ENCODE results near the gene TEX53. TPM values are rescaled to one million over a fixed set of nuclear protein-coding genes. Genes with fewer than 3 reads are reported as not detected.

TEX53 gene
- total RNA-seq, 2 experiments from 2014 or later, result not detected

DNA sequence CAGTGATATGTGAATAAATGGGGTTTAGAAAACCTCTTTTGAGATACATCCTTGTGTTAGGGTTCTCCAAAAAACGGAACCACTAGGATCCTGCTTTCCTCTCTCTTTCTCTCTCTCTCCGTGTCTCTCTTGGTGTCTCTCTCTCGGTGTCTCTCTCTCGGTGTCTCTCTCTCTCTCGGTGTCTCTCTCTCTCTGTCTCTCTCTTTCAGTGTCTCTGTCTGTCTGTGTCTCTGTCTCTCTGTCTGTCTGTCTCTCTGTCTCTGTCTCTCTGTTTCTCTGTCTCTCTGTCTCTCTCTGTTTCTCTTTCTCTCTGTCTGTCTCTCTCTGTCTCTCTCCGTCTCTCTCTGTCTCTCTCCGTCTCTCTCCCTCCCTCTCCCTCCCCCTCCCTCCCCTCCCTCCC, 32.2 kb upstream of the TEX53 start:
- BruUV-seq (replicated peaks), result no TSS peak
- no peak overlapping the region for H3K4me3 ChIP-seq (ENCODE audit: low read depth, low read length, poor library complexity, severe bottlenecking)
- no peaks in the 10 kb centered on the region for H3K4me1 ChIP-seq (ENCODE audit: insufficient read depth, low read length, poor library complexity, severe bottlenecking)
- no peak overlapping the region for H3K27ac ChIP-seq (ENCODE audit: low read depth, low read length, poor library complexity, severe bottlenecking)
- no peaks in the 10 kb centered on the region for H3K9me3 ChIP-seq (ENCODE audit: low read length)
- H3K4me2 ChIP-seq (ENCODE audit: low read length), result no peak overlapping the region
- POLR2A ChIA-PET, result no interaction called here
- intact Hi-C loops (cut with micrococcal nuclease; ENCODE audit: unreplicated experiment), result no loop called here
- H3K79me2 ChIP-seq (ENCODE audit: insufficient read depth, low read depth, low read length), result no peaks in the 10 kb centered on the region
- TF ChIP-seq, protein P1, sequence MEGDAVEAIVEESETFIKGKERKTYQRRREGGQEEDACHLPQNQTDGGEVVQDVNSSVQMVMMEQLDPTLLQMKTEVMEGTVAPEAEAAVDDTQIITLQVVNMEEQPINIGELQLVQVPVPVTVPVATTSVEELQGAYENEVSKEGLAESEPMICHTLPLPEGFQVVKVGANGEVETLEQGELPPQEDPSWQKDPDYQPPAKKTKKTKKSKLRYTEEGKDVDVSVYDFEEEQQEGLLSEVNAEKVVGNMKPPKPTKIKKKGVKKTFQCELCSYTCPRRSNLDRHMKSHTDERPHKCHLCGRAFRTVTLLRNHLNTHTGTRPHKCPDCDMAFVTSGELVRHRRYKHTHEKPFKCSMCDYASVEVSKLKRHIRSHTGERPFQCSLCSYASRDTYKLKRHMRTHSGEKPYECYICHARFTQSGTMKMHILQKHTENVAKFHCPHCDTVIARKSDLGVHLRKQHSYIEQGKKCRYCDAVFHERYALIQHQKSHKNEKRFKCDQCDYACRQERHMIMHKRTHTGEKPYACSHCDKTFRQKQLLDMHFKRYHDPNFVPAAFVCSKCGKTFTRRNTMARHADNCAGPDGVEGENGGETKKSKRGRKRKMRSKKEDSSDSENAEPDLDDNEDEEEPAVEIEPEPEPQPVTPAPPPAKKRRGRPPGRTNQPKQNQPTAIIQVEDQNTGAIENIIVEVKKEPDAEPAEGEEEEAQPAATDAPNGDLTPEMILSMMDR (conservative IDR thresholded peaks at IDR 0.05; ENCODE audit: low read length), result no peak
- no peak for TF ChIP-seq EZH2phosphoT487 (IDR thresholded peaks at IDR 0.05; ENCODE audit: borderline replicate concordance, low read depth, low read length)
- CTCF ChIA-PET (ENCODE audit: unreplicated experiment), result no interaction called here
- no peaks in the 10 kb centered on the region for H3K9me2 ChIP-seq (ENCODE audit: insufficient read depth, low read length)
- no peaks in the 10 kb centered on the region for H3K36me3 ChIP-seq (ENCODE audit: insufficient read depth, low read length)
- no peak overlapping the region for H2AFZ ChIP-seq (ENCODE audit: low read length)
- no peak for DNase-seq (ENCODE audit: low spot score)
- no peaks in the 10 kb centered on the region for H4K20me1 ChIP-seq (ENCODE audit: insufficient read depth, low read length)

DNA sequence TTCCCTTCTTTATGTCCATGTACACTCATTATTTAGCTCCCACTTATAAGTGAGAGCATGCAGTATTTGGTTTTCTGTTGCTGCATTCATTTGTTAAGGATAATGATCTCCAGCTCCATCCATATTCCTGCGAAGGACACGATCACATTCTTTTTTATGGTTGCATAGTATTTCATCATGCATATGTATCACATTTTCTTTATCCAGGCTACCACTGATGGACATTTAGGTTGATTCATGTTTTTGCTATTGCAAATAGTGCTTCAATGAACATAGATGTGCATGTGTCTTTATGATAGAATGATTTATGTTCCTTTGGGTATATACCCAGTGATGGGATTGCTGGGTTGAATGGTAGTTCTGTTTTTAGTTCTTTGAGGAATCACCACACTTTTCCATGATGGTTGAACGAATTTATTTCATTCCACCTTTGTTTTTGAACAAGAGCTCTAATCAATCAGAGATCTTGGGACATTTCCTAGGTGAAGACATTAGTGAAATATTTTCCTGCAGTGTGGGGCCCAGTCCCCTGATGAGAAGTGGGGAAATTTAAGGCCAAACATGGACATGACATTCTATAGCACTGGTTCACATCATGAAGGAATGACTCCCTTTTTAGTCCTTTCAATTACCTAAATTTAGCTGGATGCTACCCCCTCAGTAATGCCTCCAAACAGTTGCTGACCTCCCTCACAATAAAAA, 31.5 kb upstream of the TEX53 start:
- H3K4me2 ChIP-seq (ENCODE audit: low read length), result no peak overlapping the region
- no peak overlapping the region for H3K27ac ChIP-seq (ENCODE audit: low read depth, low read length, poor library complexity, severe bottlenecking)
- H3K9me2 ChIP-seq (ENCODE audit: insufficient read depth, low read length), result no peaks in the 10 kb centered on the region
- ChIA-PET CTCF (ENCODE audit: unreplicated experiment) (no interaction called here), POLR2A (interaction anchor here (0.5 kb wide), 1 partner anchor 10 kb away, joined by 3 read pairs; no protein-coding TSS in a partner anchor)
- H2AFZ ChIP-seq (ENCODE audit: low read length), result no peak overlapping the region
- TF ChIP-seq, protein P1 (conservative IDR thresholded peaks at IDR 0.05; ENCODE audit: low read length), result no peak
- TF ChIP-seq EZH2phosphoT487 (IDR thresholded peaks at IDR 0.05; ENCODE audit: borderline replicate concordance, low read depth, low read length), result no peak
- intact Hi-C loops (cut with micrococcal nuclease; ENCODE audit: unreplicated experiment), result no loop called here
- no peaks in the 10 kb centered on the region for H3K9me3 ChIP-seq (ENCODE audit: low read length)
- no peaks in the 10 kb centered on the region for H4K20me1 ChIP-seq (ENCODE audit: insufficient read depth, low read length)
- no peak overlapping the region for H3K4me3 ChIP-seq (ENCODE audit: low read depth, low read length, poor library complexity, severe bottlenecking)
- H3K4me1 ChIP-seq (ENCODE audit: insufficient read depth, low read length, poor library complexity, severe bottlenecking), result no peaks in the 10 kb centered on the region
- no TSS peak for BruUV-seq (replicated peaks)
- DNase-seq (ENCODE audit: low spot score), result no peak
- H3K36me3 ChIP-seq (ENCODE audit: insufficient read depth, low read length), result no peaks in the 10 kb centered on the region
- H3K79me2 ChIP-seq (ENCODE audit: insufficient read depth, low read depth, low read length), result no peaks in the 10 kb centered on the region

DNA sequence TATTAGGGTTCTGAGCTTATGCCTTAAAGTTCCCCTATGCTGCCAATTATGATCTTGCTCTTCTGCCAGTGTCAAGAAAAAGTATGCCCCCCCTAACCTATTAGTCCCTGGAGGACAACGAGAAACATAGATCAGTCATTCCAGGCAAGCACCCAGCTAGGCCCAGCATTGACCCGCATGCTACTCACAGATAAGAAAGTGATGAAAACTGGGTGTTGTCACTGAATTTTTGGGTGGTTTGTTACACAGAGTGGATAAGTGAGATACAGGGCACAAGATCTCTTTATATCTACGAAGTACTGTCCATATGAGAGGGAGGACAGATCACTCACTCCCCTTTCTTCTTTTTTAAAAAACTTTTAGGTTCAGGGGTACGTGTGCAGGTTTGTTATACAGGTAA, 30.8 kb upstream of the TEX53 start:
- no peaks in the 10 kb centered on the region for H3K9me3 ChIP-seq (ENCODE audit: low read length)
- no peak overlapping the region for H3K27ac ChIP-seq (ENCODE audit: low read depth, low read length, poor library complexity, severe bottlenecking)
- H3K79me2 ChIP-seq (ENCODE audit: insufficient read depth, low read depth, low read length), result no peaks in the 10 kb centered on the region
- CTCF ChIA-PET (ENCODE audit: unreplicated experiment), result no interaction called here
- no peak overlapping the region for H2AFZ ChIP-seq (ENCODE audit: low read length)
- TF ChIP-seq, protein P1 (conservative IDR thresholded peaks at IDR 0.05; ENCODE audit: low read length), result no peak
- no peak for TF ChIP-seq EZH2phosphoT487 (IDR thresholded peaks at IDR 0.05; ENCODE audit: borderline replicate concordance, low read depth, low read length)
- no peak overlapping the region for H3K4me2 ChIP-seq (ENCODE audit: low read length)
- no TSS peak for BruUV-seq (replicated peaks)
- H3K36me3 ChIP-seq (ENCODE audit: insufficient read depth, low read length), result no peaks in the 10 kb centered on the region
- no peaks in the 10 kb centered on the region for H3K9me2 ChIP-seq (ENCODE audit: insufficient read depth, low read length)
- H3K4me3 ChIP-seq (ENCODE audit: low read depth, low read length, poor library complexity, severe bottlenecking), result no peak overlapping the region
- intact Hi-C loops (cut with micrococcal nuclease; ENCODE audit: unreplicated experiment), result no loop called here
- DNase-seq (ENCODE audit: low spot score), result no peak
- POLR2A ChIA-PET, result no interaction called here
- H4K20me1 ChIP-seq (ENCODE audit: insufficient read depth, low read length), result no peaks in the 10 kb centered on the region
- no peaks in the 10 kb centered on the region for H3K4me1 ChIP-seq (ENCODE audit: insufficient read depth, low read length, poor library complexity, severe bottlenecking)

Measured in OCI-LY7 (cell line).